NB4 (cell line): ENCODE measurements around the gene EIF4A2.

Experiments
- MYC ChIP-seq: IDR thresholded peaks from 2 replicates; pipeline ENCODE4 v1.6.1; 2011; ENCODE audit warnings: low read depth, low read length
- POLR2A ChIP-seq: IDR thresholded peaks from 2 replicates; pipeline ENCODE4 v1.6.1; 2011; ENCODE audit warnings: mild to moderate bottlenecking; ENCODE audit not compliant: insufficient read length; ENCODE audit errors: extremely low read depth
- TF ChIP-seq, protein P1 (sequence below): IDR thresholded peaks from one replicate; pipeline ENCODE4 v1.5.1; 2012; ENCODE audit warnings: low read depth, low read length
- TF ChIP-seq, protein P2 (sequence below): IDR thresholded peaks from 2 replicates; pipeline ENCODE4 v1.6.1; 2011; ENCODE audit warnings: low read depth, low read length

DNA sequence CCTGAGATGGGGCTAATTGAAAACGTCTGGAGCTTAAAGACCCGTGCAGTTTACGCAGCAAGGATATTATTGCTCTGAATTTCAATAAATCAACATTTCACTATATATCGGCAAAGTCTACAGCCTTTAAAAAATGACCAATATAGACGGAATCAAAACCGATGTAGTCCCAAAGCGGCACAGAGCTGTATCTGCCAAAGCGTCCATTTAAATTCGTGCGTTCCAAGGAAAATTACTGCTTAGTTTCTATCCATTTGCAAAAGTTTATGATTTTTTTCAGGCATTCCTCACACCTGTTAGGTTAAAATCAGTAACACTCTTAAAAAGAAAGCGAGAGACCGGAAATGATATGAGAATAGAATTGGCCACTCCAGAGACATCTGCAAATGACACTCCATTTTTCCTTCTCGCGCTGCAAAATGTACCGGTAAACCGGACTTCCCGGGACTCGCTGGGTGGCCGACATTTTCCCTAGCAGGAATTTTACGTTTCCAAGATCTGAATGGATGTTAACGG is 777 bp upstream of the EIF4A2 start:
- TF ChIP-seq, protein P1, sequence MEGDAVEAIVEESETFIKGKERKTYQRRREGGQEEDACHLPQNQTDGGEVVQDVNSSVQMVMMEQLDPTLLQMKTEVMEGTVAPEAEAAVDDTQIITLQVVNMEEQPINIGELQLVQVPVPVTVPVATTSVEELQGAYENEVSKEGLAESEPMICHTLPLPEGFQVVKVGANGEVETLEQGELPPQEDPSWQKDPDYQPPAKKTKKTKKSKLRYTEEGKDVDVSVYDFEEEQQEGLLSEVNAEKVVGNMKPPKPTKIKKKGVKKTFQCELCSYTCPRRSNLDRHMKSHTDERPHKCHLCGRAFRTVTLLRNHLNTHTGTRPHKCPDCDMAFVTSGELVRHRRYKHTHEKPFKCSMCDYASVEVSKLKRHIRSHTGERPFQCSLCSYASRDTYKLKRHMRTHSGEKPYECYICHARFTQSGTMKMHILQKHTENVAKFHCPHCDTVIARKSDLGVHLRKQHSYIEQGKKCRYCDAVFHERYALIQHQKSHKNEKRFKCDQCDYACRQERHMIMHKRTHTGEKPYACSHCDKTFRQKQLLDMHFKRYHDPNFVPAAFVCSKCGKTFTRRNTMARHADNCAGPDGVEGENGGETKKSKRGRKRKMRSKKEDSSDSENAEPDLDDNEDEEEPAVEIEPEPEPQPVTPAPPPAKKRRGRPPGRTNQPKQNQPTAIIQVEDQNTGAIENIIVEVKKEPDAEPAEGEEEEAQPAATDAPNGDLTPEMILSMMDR, result no peak
- TF ChIP-seq POLR2A (no peak), MYC (no peak)
- TF ChIP-seq, protein P2, sequence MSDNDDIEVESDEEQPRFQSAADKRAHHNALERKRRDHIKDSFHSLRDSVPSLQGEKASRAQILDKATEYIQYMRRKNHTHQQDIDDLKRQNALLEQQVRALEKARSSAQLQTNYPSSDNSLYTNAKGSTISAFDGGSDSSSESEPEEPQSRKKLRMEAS, result no peak
